Measurements from ENCODE around the gene GRIP2. TPM values are rescaled to one million over a fixed set of nuclear protein-coding genes. Genes with fewer than 3 reads are reported as not detected.

The GRIP2 gene
- total RNA-seq, 1 donor = 1.7 TPM

GRCh38 chr3:14522768-14523167 lies 17.4 kb downstream of the GRIP2 start:
- TF ChIP-seq CTCF (IDR thresholded peaks at IDR 0.05; ENCODE audit: insufficient read depth, low read depth, low read length) = no peak
- DNase-seq (ENCODE audit: low read depth) = no peak
- H3K4me3 ChIP-seq (ENCODE audit: low read depth, low read length) = no peak overlapping the region

GRCh38 chr3:14522129-14522691 lies 17.9 kb downstream of the GRIP2 start:
- no peak for DNase-seq (ENCODE audit: low read depth)
- no peak for TF ChIP-seq CTCF (IDR thresholded peaks at IDR 0.05; ENCODE audit: insufficient read depth, low read depth, low read length)
- no peak overlapping the region for H3K4me3 ChIP-seq (ENCODE audit: low read depth, low read length)

- DNase-seq (ENCODE audit: low read depth) = no peak
- TF ChIP-seq CTCF (IDR thresholded peaks at IDR 0.05; ENCODE audit: insufficient read depth, low read depth, low read length) = no peak
- H3K4me3 ChIP-seq (ENCODE audit: low read depth, low read length) = no peak overlapping the region
These were observed 18.5 kb downstream of the GRIP2 start for GRCh38 chr3:14521611-14522010.

GRCh38 chr3:14520967-14521366 lies 19.2 kb downstream of the GRIP2 start:
- no peak overlapping the region for H3K4me3 ChIP-seq (ENCODE audit: low read depth, low read length)
- no peak for TF ChIP-seq CTCF (IDR thresholded peaks at IDR 0.05; ENCODE audit: insufficient read depth, low read depth, low read length)
- no peak for DNase-seq (ENCODE audit: low read depth)

GRCh38 chr3:14520149-14520548 lies 20.0 kb downstream of the GRIP2 start:
- no peak for DNase-seq (ENCODE audit: low read depth)
- TF ChIP-seq CTCF (IDR thresholded peaks at IDR 0.05; ENCODE audit: insufficient read depth, low read depth, low read length) = no peak
- H3K4me3 ChIP-seq (ENCODE audit: low read depth, low read length) = no peak overlapping the region

- no peak for DNase-seq (ENCODE audit: low read depth)
- H3K4me3 ChIP-seq (ENCODE audit: low read depth, low read length) = no peak overlapping the region
- TF ChIP-seq CTCF (IDR thresholded peaks at IDR 0.05; ENCODE audit: insufficient read depth, low read depth, low read length) = no peak
These were observed 20.7 kb downstream of the GRIP2 start for GRCh38 chr3:14519406-14519805.

GRCh38 chr3:14518893-14519292 lies 21.2 kb downstream of the GRIP2 start:
- no peak for TF ChIP-seq CTCF (IDR thresholded peaks at IDR 0.05; ENCODE audit: insufficient read depth, low read depth, low read length)
- no peak overlapping the region for H3K4me3 ChIP-seq (ENCODE audit: low read depth, low read length)
- DNase-seq (ENCODE audit: low read depth) = no peak

Data from fibroblast of villous mesenchyme (primary cell).